Neutrophil (primary cell): ENCODE measurements around the gene NPM1.
"Not testable (repeated sequence)": the region's sequence is repeated elsewhere in the genome, so short reads cannot be mapped to it uniquely, and the experiment has no call there.

ENCODE experiments used
- H3K27ac ChIP-seq: fragments of 200-600 bp; sonication (generic); 2 replicates; pipeline ENCODE4 v1.5.1; 2016; ENCODE audit warnings: mild to moderate bottlenecking, moderate library complexity
- H3K27me3 ChIP-seq: fragments of 200-600 bp; sonication (generic); 2 replicates; pipeline ENCODE4 v1.6.0; 2016; ENCODE audit warnings: mild to moderate bottlenecking
- H3K36me3 ChIP-seq: fragments of 200-600 bp; sonication (generic); 2 replicates; pipeline ENCODE4 v1.5.1; 2017
- H3K4me1 ChIP-seq, 2 experiments: fragments of 200-600 bp in 1 of 2; sonication (generic) in 1 of 2; 1 replicate in 1 of 2; 2 replicates in 1 of 2; pipeline versions ENCODE4 v1.5.1 to v1.6.1; 2013 to 2016; ENCODE audit warnings: low read depth in 1 of 2, low read length in 1 of 2, mild to moderate bottlenecking in 1 of 2, moderate library complexity in 1 of 2; ENCODE audit not compliant: control insufficient read depth in 1 of 2, insufficient read depth in 1 of 2
- H3K4me3 ChIP-seq, 2 experiments: fragments of 200-600 bp in 1 of 2; sonication (generic) in 1 of 2; 1 replicate in 1 of 2; 2 replicates in 1 of 2; pipeline ENCODE4 v1.5.1; 2013 to 2016; ENCODE audit warnings: low read depth in 1 of 2, low read length in 1 of 2, mild to moderate bottlenecking in 1 of 2, moderate library complexity in 1 of 2
- H3K9me3 ChIP-seq: fragments of 200-600 bp; sonication (generic); 2 replicates; pipeline ENCODE4 v1.5.1; 2016
- CTCF ChIP-seq: fragments of 200-600 bp; sonication (generic); IDR thresholded peaks from 2 replicates; pipeline ENCODE4 v1.5.1; 2016; ENCODE audit warnings: antibody characterized with exemption

The NPM1 gene

GRCh38 chr5:171366645-171367044, 21.0 kb upstream of the NPM1 start:
- H3K9me3 ChIP-seq: no peaks in the 10 kb centered on the region
- H3K27me3 ChIP-seq: peaks cover 41% of the 10 kb centered on the region
- H3K4me3 ChIP-seq: no peak overlapping the region
- no peaks in the 10 kb centered on the region for H3K36me3 ChIP-seq
- no peak overlapping the region for H3K27ac ChIP-seq
- H3K4me1 ChIP-seq: peaks cover 3 to 4% of the 10 kb centered on the region in 2 experiments
- no peak for TF ChIP-seq CTCF

GRCh38 chr5:171367424-171368370, 20.0 kb upstream of the NPM1 start:
- H3K36me3 ChIP-seq: no peaks in the 10 kb centered on the region
- peaks cover 41% of the 10 kb centered on the region for H3K27me3 ChIP-seq
- no peak overlapping the region for H3K27ac ChIP-seq
- H3K4me3 ChIP-seq: no peak overlapping the region
- TF ChIP-seq CTCF: no peak
- peaks cover 3 to 4% of the 10 kb centered on the region in 2 experiments for H3K4me1 ChIP-seq
- no peaks in the 10 kb centered on the region for H3K9me3 ChIP-seq

GRCh38 chr5:171369056-171369455, 18.6 kb upstream of the NPM1 start:
- no peaks in the 10 kb centered on the region for H3K36me3 ChIP-seq
- H3K27ac ChIP-seq: no peak overlapping the region
- no peak overlapping the region for H3K4me3 ChIP-seq
- TF ChIP-seq CTCF: no peak
- no peaks in the 10 kb centered on the region for H3K9me3 ChIP-seq
- peaks cover 36% of the 10 kb centered on the region for H3K27me3 ChIP-seq
- peaks cover under 1 to 4% of the 10 kb centered on the region in 2 experiments for H3K4me1 ChIP-seq

- no peak overlapping the region for H3K27ac ChIP-seq
- H3K4me3 ChIP-seq: no peak overlapping the region
- peaks cover 0 to 4% of the 10 kb centered on the region in 2 experiments for H3K4me1 ChIP-seq
- H3K9me3 ChIP-seq: no peaks in the 10 kb centered on the region
- no peaks in the 10 kb centered on the region for H3K36me3 ChIP-seq
- peaks cover 33% of the 10 kb centered on the region for H3K27me3 ChIP-seq
- no peak for TF ChIP-seq CTCF
Observed at GRCh38 chr5:171369898-171370297, 17.8 kb upstream of the NPM1 start.

- not testable (repeated sequence) for H3K36me3 ChIP-seq, H3K9me3 ChIP-seq, H3K4me1 ChIP-seq, H3K27ac ChIP-seq, H3K4me3 ChIP-seq
- H3K27me3 ChIP-seq: peaks cover 23% of the 10 kb centered on the region
Observed at GRCh38 chr5:171370881-171371280, 16.8 kb upstream of the NPM1 start.

- peaks cover 19% of the 10 kb centered on the region for H3K27me3 ChIP-seq
- no peaks in the 10 kb centered on the region for H3K36me3 ChIP-seq
- no peak for TF ChIP-seq CTCF
- no peak overlapping the region for H3K27ac ChIP-seq
- H3K4me1 ChIP-seq: peaks cover 0 to 4% of the 10 kb centered on the region in 2 experiments
- H3K4me3 ChIP-seq: no peak overlapping the region
- H3K9me3 ChIP-seq: no peaks in the 10 kb centered on the region
Observed at GRCh38 chr5:171371326-171371725, 16.3 kb upstream of the NPM1 start.
